ENCODE data around the gene ACP5. TPM values are rescaled to one million over a fixed set of nuclear protein-coding genes. Genes with fewer than 3 reads are reported as not detected.

Gene ACP5
- total and polyA plus RNA-seq, 2 of the 4 experiments (the other 2 are of a cell fraction): 0.54 to 1.2 TPM

DNA sequence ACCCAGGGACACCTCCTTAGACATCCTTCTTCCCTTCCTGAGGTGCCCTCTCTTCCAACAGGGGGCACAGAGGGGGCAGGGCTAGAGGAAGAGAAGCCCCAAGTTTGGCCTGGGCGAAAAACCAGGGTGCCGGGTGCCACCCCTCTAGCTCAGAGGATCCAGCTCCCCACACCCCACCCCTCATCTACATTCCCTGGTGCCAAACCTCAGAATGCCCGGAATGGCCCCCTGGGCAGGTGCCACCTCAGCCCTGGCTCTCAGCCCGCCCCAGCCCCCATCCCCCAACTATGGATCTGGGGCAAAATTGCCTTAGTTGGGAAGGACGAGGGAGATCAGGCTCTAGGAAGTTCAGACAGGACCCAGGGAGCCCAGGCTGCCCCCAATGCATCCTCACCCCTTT, 36.8 kb downstream of the ACP5 start:
- Histone ChIP-seq H3K4me1 (ENCODE audit: control insufficient read depth, insufficient read depth, low read length) (peaks cover 17% of the 10 kb centered on the region), H3K4me2 (ENCODE audit: low read depth, low read length) (peak overlapping the region; percentile 87), H2AFZ (replicated peaks; ENCODE audit: low read length, poor library complexity) (peak overlapping the region; percentile 91), H3K27ac (ENCODE audit: insufficient read depth, low read length) (peak overlapping the region; percentile 91), H2BK20ac (ENCODE audit: low read depth, low read length) (peak overlapping the region; percentile 1; the same call in 1 of the 2 replicates), H4K5ac (ENCODE audit: low read depth, low read length) (peak overlapping the region; percentile 94), H2BK120ac (ENCODE audit: low read depth, low read length) (peak overlapping the region; percentile 59), H4K8ac (ENCODE audit: low read depth in 2 of 2, low read length in 2 of 2) (peak overlapping the region; percentile 86 to 99), H3K23ac (ENCODE audit: low read depth, low read length) (peak overlapping the region; percentile 44; the same call in 1 of the 2 replicates), H3K4ac (ENCODE audit: low read depth, low read length) (peak overlapping the region; percentile 94), H3K4me3 (ENCODE audit: insufficient read depth, low read depth, low read length) (no peak overlapping the region), H3K18ac (ENCODE audit: low read depth, low read length) (peak overlapping the region; percentile 62; the same call in 1 of the 2 replicates), H3K9me1 (ENCODE audit: insufficient read depth, low read length) (peaks cover 14% of the 10 kb centered on the region), H2AK9ac (replicated peaks; ENCODE audit: low read depth, low read length, poor library complexity) (peak overlapping the region; percentile 95), H2BK15ac (ENCODE audit: low read depth, low read length) (peak overlapping the region; percentile 95; the same call in 2 of the 3 replicates), H3K27me3 (ENCODE audit: control insufficient read depth, insufficient read depth, low read length) (no peaks in the 10 kb centered on the region), H3K14ac (replicated peaks; ENCODE audit: low read depth, low read length) (peak overlapping the region; percentile 66), H3K9me3 (ENCODE audit: control insufficient read depth, insufficient read depth, low read length) (no peaks in the 10 kb centered on the region), H2AK5ac (ENCODE audit: low read depth, low read length) (peak overlapping the region; percentile 99), H3K36me3 (ENCODE audit: control insufficient read depth, insufficient read depth, low read length) (peaks cover 9% of the 10 kb centered on the region), H3K79me1 (ENCODE audit: low read depth in 1 of 2, low read length in 2 of 2) (peaks cover 7 to 27% of the 10 kb centered on the region in 2 experiments), H3K9ac (ENCODE audit: low read depth, low read length) (peak overlapping the region; percentile 91), H4K20me1 (ENCODE audit: insufficient read depth, low read length) (no peaks in the 10 kb centered on the region), H3K56ac (ENCODE audit: extremely low read depth, insufficient read depth, low read length) (peak overlapping the region; percentile 87), H4K91ac (ENCODE audit: insufficient read depth, low read depth, low read length) (peak overlapping the region; percentile 96), H2BK5ac (ENCODE audit: low read depth, low read length, poor library complexity, severe bottlenecking) (peak overlapping the region; percentile 85)
- WGBS, 2 experiments (ENCODE audit: extremely low coverage in 2 of 2, insufficient read length in 1 of 2): no CpG with 5 or more reads among the region's 5 CpGs
- ChIA-PET CTCF (no interaction called here), POLR2A (ENCODE audit: unreplicated experiment) (no interaction called here)
- intact Hi-C loops (cut with micrococcal nuclease): no loop called here
- DNase-seq: no peak
- dilution Hi-C loops (cut with HindIII; ENCODE audit: low sequenced_read_pairs, unreplicated experiment): no loop called here
- TF ChIP-seq CEBPB (IDR thresholded peaks at IDR 0.05; ENCODE audit: low read depth, low read length) (no peak), ELK1 (IDR thresholded peaks at IDR 0.05; ENCODE audit: borderline replicate concordance, low read depth, low read length) (no peak)
- TF ChIP-seq, protein P1, sequence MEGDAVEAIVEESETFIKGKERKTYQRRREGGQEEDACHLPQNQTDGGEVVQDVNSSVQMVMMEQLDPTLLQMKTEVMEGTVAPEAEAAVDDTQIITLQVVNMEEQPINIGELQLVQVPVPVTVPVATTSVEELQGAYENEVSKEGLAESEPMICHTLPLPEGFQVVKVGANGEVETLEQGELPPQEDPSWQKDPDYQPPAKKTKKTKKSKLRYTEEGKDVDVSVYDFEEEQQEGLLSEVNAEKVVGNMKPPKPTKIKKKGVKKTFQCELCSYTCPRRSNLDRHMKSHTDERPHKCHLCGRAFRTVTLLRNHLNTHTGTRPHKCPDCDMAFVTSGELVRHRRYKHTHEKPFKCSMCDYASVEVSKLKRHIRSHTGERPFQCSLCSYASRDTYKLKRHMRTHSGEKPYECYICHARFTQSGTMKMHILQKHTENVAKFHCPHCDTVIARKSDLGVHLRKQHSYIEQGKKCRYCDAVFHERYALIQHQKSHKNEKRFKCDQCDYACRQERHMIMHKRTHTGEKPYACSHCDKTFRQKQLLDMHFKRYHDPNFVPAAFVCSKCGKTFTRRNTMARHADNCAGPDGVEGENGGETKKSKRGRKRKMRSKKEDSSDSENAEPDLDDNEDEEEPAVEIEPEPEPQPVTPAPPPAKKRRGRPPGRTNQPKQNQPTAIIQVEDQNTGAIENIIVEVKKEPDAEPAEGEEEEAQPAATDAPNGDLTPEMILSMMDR (conservative IDR thresholded peaks at IDR 0.05; ENCODE audit: low read depth, low read length): no peak
- ATAC-seq (ENCODE audit: low read depth): no peak
- in situ Hi-C loops (cut with MboI; ENCODE audit: low sequenced_read_pairs): no loop called here
- BruUV-seq (replicated peaks): no TSS peak

Data from IMR-90 (cell line).